SK-N-SH (cell line): ENCODE results near the gene IGF1R. TPM values are rescaled to one million over a fixed set of nuclear protein-coding genes. Genes with fewer than 3 reads are reported as not detected.

Source experiments
- CTCF ChIA-PET: fragments of 300-600, 350-600 bp; formaldehyde crosslinking; extraction: SDS; loops from one replicate; lab custom pipeline; 2021; lab: Yijun Ruan, JAX
- POLR2A ChIA-PET: fragments of 350-600 bp; sonication (Branson Sonifier 250); formaldehyde crosslinking; extraction: SDS; loops from one replicate; lab custom pipeline; 2020; ENCODE audit warnings: antibody characterized with exemption, inconsistent platforms; lab: Yijun Ruan, JAX
- DNase-seq: peaks from one replicate; pipeline ENCODE4 v3.0.0; 2012
- H2AFZ ChIP-seq: fragments of 200-600 bp; sonication (generic); 2 replicates; pipeline ENCODE4 v1.8.1; 2016; ENCODE audit warnings: antibody characterized with exemption, mild to moderate bottlenecking, low read depth
- H3F3A ChIP-seq: fragments of 200-600 bp; sonication (generic); replicated peaks from 2 replicates; pipeline ENCODE3; 2016; ENCODE audit warnings: antibody characterized with exemption, mild to moderate bottlenecking; ENCODE audit not compliant: insufficient read depth
- H3K27ac ChIP-seq, 2 experiments: fragments of 200-500 bp in 1 of 2; fragments of 200-600 bp in 1 of 2; sonication (Bioruptor generic) in 1 of 2; sonication (generic), shearing (Covaris generic) in 1 of 2; 2 replicates each; pipeline versions ENCODE4 v1.5.1 to v1.6.1; 2014 to 2016; ENCODE audit warnings: low read depth in 2 of 2, inconsistent platforms in 1 of 2, low read length in 1 of 2, mild to moderate bottlenecking in 1 of 2, mixed read lengths in 1 of 2
- H3K27me3 ChIP-seq: fragments of 200-600 bp; sonication (generic), shearing (Covaris generic); 2 replicates; pipeline ENCODE4 v1.6.1; 2016; ENCODE audit warnings: mixed run types; ENCODE audit not compliant: insufficient read depth
- H3K36me3 ChIP-seq, 2 experiments: fragments of 200-500 bp in 1 of 2; fragments of 200-600 bp in 1 of 2; sonication (Bioruptor generic) in 1 of 2; sonication (generic) in 1 of 2; replicated peaks in 1 of 2; 2 replicates each; pipeline versions ENCODE3 to v1.5.1; 2014 to 2016; ENCODE audit warnings: low read length in 1 of 2, mild to moderate bottlenecking in 1 of 2; ENCODE audit not compliant: insufficient read depth in 2 of 2, control insufficient read depth in 1 of 2
- H3K4me1 ChIP-seq, 2 experiments: fragments of 200-500 bp in 1 of 2; fragments of 200-600 bp in 1 of 2; sonication (Bioruptor generic) in 1 of 2; sonication (generic), shearing (Covaris generic) in 1 of 2; 2 replicates each; pipeline versions ENCODE4 v1.5.1 to v1.6.1; 2014 to 2016; ENCODE audit warnings: low read depth in 1 of 2, low read length in 1 of 2, mixed run types in 1 of 2; ENCODE audit not compliant: insufficient read depth in 2 of 2, control insufficient read depth in 1 of 2
- H3K4me2 ChIP-seq: fragments of 200-600 bp; sonication (generic), shearing (Covaris generic); 2 replicates; pipeline ENCODE4 v1.6.1; 2017; ENCODE audit warnings: mixed run types
- H3K4me3 ChIP-seq, 2 experiments: fragments of 200-500 bp in 1 of 2; fragments of 200-600 bp in 1 of 2; sonication (Bioruptor generic) in 1 of 2; sonication (generic), shearing (Covaris generic) in 1 of 2; 2 replicates each; pipeline versions ENCODE4 v1.5.1 to v1.8.1; 2014 to 2016; ENCODE audit warnings: low read depth in 2 of 2, inconsistent platforms in 1 of 2, low read length in 1 of 2, mild to moderate bottlenecking in 1 of 2, mixed read lengths in 1 of 2, moderate library complexity in 1 of 2
- H3K79me2 ChIP-seq: fragments of 200-600 bp; sonication (generic); 2 replicates; pipeline ENCODE4 v1.8.1; 2017; ENCODE audit warnings: mild to moderate bottlenecking; ENCODE audit not compliant: insufficient read depth
- H3K9ac ChIP-seq: fragments of 200-600 bp; sonication (generic); 2 replicates; pipeline ENCODE4 v1.6.1; 2017; ENCODE audit warnings: mixed run types
- H3K9me2 ChIP-seq: fragments of 200-600 bp; sonication (generic); 2 replicates; pipeline ENCODE4 v1.6.1; 2017; ENCODE audit warnings: mixed run types
- H3K9me3 ChIP-seq: fragments of 200-600 bp; sonication (generic); 2 replicates; pipeline ENCODE4 v1.6.1; 2017; ENCODE audit warnings: mixed run types, mild to moderate bottlenecking, moderate library complexity
- H4K20me1 ChIP-seq: fragments of 200-600 bp; sonication (generic); 2 replicates; pipeline ENCODE4 v1.6.1; 2017; ENCODE audit warnings: mild to moderate bottlenecking, mixed run types; ENCODE audit not compliant: insufficient read depth
- ELF1 ChIP-seq: IDR thresholded peaks from 2 replicates; pipeline ENCODE4 v1.4.0; 2012
- EP300 ChIP-seq, 2 experiments: IDR thresholded peaks; 2 replicates each; pipeline versions ENCODE4 v1.4.0 to v1.6.1; 2012; ENCODE audit warnings: borderline replicate concordance in 1 of 2, low read depth in 1 of 2, low read length in 1 of 2
- EZH2phosphoT487 ChIP-seq: fragments of 200-600 bp; sonication (generic); IDR thresholded peaks from 2 replicates; pipeline ENCODE4 v1.6.1; 2017; ENCODE audit warnings: low read depth, mixed run types, mild to moderate bottlenecking, antibody characterized with exemption, moderate library complexity, borderline replicate concordance
- MEF2A ChIP-seq: IDR thresholded peaks from 2 replicates; pipeline ENCODE4 v1.4.0; 2012; ENCODE audit warnings: low read depth, borderline replicate concordance
- NFIC ChIP-seq: IDR thresholded peaks from 2 replicates; pipeline ENCODE4 v1.4.0; 2012; ENCODE audit warnings: borderline replicate concordance
- RCOR1 ChIP-seq: fragments of 150-350 bp; IDR thresholded peaks from 2 replicates; pipeline ENCODE4 v1.6.1; 2017; ENCODE audit warnings: antibody characterized with exemption, low read length
- RXRA ChIP-seq: IDR thresholded peaks from 2 replicates; pipeline ENCODE4 v1.4.0; 2012; ENCODE audit warnings: low read depth, mild to moderate bottlenecking, borderline replicate concordance
- USF1 ChIP-seq: IDR thresholded peaks from 2 replicates; pipeline ENCODE4 v1.4.0; 2012; ENCODE audit warnings: low read depth, borderline replicate concordance
- USF2 ChIP-seq: fragments of 150-350 bp; IDR thresholded peaks from 2 replicates; pipeline ENCODE4 v1.6.1; 2017; ENCODE audit warnings: antibody characterized with exemption, low read length, low read depth, borderline replicate concordance
- WGBS: methylation state at CpG from one replicate; pipeline ENCODE4 v1.1.6; 2017; ENCODE audit warnings: low lambda C conversion rate; 5-methylcytosine and 5-hydroxymethylcytosine counted together
- polyA plus RNA-seq, 3 experiments: library from polyadenylated mRNA; depleted of rRNA; stranded (reverse); fragments of >200 nt; gene quantifications; 2 replicates each; pipeline ENCODE4 v1.2.3, GENCODE V29; 2012
- TF ChIP-seq, protein P1 (sequence below): IDR thresholded peaks from 2 replicates; pipeline ENCODE4 v1.6.1; 2012; ENCODE audit warnings: mild to moderate bottlenecking, low read depth, low read length, moderate library complexity
- TF ChIP-seq, protein P2 (sequence below): IDR thresholded peaks from 2 replicates; pipeline ENCODE4; 2012

IGF1R gene
- polyA plus RNA-seq, 1 of the 3 experiments (the other 2 are of a cell fraction), result 9.5 TPM

- no peak for DNase-seq
- Histone ChIP-seq H4K20me1 (peaks cover 9% of the 10 kb centered on the region; the same call in 1 of the 2 replicates), H2AFZ (no peak overlapping the region), H3K4me3 (no peak overlapping the region), H3K9me2 (no peaks in the 10 kb centered on the region), H3K27ac (no peak overlapping the region), H3K36me3 (no peaks in the 10 kb centered on the region), H3K4me1 (peaks cover 11 to 13% of the 10 kb centered on the region in 2 experiments; a peak in 3 of 4 replicates), H3F3A (peaks cover 4% of the 10 kb centered on the region), H3K4me2 (no peak overlapping the region), H3K9ac (no peak overlapping the region), H3K27me3 (no peaks in the 10 kb centered on the region), H3K79me2 (peaks cover 86% of the 10 kb centered on the region), H3K9me3 (no peaks in the 10 kb centered on the region)
- CTCF ChIA-PET, result interaction anchor here (2.5 kb wide), 1 partner anchor 20 kb away, joined by 8 read pairs; no protein-coding TSS in a partner anchor
- TF ChIP-seq, protein P1, sequence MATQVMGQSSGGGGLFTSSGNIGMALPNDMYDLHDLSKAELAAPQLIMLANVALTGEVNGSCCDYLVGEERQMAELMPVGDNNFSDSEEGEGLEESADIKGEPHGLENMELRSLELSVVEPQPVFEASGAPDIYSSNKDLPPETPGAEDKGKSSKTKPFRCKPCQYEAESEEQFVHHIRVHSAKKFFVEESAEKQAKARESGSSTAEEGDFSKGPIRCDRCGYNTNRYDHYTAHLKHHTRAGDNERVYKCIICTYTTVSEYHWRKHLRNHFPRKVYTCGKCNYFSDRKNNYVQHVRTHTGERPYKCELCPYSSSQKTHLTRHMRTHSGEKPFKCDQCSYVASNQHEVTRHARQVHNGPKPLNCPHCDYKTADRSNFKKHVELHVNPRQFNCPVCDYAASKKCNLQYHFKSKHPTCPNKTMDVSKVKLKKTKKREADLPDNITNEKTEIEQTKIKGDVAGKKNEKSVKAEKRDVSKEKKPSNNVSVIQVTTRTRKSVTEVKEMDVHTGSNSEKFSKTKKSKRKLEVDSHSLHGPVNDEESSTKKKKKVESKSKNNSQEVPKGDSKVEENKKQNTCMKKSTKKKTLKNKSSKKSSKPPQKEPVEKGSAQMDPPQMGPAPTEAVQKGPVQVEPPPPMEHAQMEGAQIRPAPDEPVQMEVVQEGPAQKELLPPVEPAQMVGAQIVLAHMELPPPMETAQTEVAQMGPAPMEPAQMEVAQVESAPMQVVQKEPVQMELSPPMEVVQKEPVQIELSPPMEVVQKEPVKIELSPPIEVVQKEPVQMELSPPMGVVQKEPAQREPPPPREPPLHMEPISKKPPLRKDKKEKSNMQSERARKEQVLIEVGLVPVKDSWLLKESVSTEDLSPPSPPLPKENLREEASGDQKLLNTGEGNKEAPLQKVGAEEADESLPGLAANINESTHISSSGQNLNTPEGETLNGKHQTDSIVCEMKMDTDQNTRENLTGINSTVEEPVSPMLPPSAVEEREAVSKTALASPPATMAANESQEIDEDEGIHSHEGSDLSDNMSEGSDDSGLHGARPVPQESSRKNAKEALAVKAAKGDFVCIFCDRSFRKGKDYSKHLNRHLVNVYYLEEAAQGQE, result no peak
- TF ChIP-seq USF2 (no peak), ELF1 (no peak), USF1 (no peak), MEF2A (no peak), NFIC (no peak), RXRA (no peak), EZH2phosphoT487 (no peak), RCOR1 (no peak), EP300 (IDR thresholded peaks at IDR 0.05; ENCODE audit: borderline replicate concordance in 1 of 2, low read depth in 1 of 2, low read length in 1 of 2) (no peak)
- TF ChIP-seq, protein P2, sequence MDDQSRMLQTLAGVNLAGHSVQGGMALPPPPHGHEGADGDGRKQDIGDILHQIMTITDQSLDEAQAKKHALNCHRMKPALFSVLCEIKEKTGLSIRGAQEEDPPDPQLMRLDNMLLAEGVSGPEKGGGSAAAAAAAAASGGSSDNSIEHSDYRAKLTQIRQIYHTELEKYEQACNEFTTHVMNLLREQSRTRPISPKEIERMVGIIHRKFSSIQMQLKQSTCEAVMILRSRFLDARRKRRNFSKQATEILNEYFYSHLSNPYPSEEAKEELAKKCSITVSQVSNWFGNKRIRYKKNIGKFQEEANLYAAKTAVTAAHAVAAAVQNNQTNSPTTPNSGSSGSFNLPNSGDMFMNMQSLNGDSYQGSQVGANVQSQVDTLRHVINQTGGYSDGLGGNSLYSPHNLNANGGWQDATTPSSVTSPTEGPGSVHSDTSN, result no peak
- 92% methylated on average over 3 of the region's 3 CpGs for WGBS
- POLR2A ChIA-PET, result no interaction called here
Observed at GRCh38 chr15:98759277-98759676, 110.9 kb downstream of the IGF1R start.
